Measurements from ENCODE around the gene NDST4.

Gene NDST4

DNA sequence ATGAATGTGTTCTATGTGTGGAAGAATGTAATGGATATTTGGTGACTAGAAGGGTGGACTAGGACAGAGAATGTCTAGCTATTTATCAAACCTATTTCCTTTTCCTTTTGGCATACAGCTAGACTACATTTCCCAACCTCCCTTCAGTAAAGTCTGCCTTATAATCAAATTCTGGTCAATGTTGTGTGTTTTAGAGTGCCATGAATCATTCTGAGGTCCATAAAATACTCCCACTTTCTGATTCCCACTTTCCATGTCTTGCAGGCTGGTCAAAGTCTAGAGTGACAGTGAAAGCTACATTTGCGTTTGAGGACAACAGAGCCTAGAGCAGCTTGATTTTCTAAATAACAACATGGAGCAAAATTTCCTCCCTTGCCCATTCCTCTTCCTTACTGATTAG is 297.7 kb downstream of the NDST4 start:
- no peak for ATAC-seq
- no peak for TF ChIP-seq ESRRG (CRISPR knock-in tag; IDR thresholded peaks at IDR 0.05)
- no peak for TF ChIP-seq TOX (CRISPR knock-in tag; IDR thresholded peaks at IDR 0.05; ENCODE audit: borderline replicate concordance)
- no peak for TF ChIP-seq ZFP30 (CRISPR knock-in tag; IDR thresholded peaks at IDR 0.05)
- no peak for TF ChIP-seq SNAI2 (CRISPR knock-in tag; IDR thresholded peaks at IDR 0.05)
- TF ChIP-seq ARNTL (CRISPR knock-in tag; IDR thresholded peaks at IDR 0.05; ENCODE audit: borderline replicate concordance, low read depth): no peak
- TF ChIP-seq, protein P1, sequence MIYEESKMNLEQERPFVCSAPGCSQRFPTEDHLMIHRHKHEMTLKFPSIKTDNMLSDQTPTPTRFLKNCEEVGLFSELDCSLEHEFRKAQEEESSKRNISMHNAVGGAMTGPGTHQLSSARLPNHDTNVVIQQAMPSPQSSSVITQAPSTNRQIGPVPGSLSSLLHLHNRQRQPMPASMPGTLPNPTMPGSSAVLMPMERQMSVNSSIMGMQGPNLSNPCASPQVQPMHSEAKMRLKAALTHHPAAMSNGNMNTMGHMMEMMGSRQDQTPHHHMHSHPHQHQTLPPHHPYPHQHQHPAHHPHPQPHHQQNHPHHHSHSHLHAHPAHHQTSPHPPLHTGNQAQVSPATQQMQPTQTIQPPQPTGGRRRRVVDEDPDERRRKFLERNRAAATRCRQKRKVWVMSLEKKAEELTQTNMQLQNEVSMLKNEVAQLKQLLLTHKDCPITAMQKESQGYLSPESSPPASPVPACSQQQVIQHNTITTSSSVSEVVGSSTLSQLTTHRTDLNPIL (CRISPR knock-in tag; IDR thresholded peaks at IDR 0.05; ENCODE audit: low read depth): no peak
- TF ChIP-seq ZFP3 (CRISPR knock-in tag; IDR thresholded peaks at IDR 0.05): no peak
- TF ChIP-seq, protein P2, sequence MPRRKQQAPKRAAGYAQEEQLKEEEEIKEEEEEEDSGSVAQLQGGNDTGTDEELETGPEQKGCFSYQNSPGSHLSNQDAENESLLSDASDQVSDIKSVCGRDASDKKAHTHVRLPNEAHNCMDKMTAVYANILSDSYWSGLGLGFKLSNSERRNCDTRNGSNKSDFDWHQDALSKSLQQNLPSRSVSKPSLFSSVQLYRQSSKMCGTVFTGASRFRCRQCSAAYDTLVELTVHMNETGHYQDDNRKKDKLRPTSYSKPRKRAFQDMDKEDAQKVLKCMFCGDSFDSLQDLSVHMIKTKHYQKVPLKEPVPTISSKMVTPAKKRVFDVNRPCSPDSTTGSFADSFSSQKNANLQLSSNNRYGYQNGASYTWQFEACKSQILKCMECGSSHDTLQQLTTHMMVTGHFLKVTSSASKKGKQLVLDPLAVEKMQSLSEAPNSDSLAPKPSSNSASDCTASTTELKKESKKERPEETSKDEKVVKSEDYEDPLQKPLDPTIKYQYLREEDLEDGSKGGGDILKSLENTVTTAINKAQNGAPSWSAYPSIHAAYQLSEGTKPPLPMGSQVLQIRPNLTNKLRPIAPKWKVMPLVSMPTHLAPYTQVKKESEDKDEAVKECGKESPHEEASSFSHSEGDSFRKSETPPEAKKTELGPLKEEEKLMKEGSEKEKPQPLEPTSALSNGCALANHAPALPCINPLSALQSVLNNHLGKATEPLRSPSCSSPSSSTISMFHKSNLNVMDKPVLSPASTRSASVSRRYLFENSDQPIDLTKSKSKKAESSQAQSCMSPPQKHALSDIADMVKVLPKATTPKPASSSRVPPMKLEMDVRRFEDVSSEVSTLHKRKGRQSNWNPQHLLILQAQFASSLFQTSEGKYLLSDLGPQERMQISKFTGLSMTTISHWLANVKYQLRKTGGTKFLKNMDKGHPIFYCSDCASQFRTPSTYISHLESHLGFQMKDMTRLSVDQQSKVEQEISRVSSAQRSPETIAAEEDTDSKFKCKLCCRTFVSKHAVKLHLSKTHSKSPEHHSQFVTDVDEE (CRISPR knock-in tag; IDR thresholded peaks at IDR 0.05): no peak
- no peak for TF ChIP-seq ZNF8 (CRISPR knock-in tag; IDR thresholded peaks at IDR 0.05)

GRCh38 chr4:114813961-114814360 is 299.5 kb downstream of the NDST4 start:
- no peak for TF ChIP-seq GLIS3 (CRISPR knock-in tag; IDR thresholded peaks at IDR 0.05)
- TF ChIP-seq ARNTL (CRISPR knock-in tag; IDR thresholded peaks at IDR 0.05; ENCODE audit: borderline replicate concordance, low read depth): no peak
- TF ChIP-seq, protein P2 (CRISPR knock-in tag; IDR thresholded peaks at IDR 0.05): no peak
- no peak for TF ChIP-seq CSDC2 (CRISPR knock-in tag; IDR thresholded peaks at IDR 0.05)
- TF ChIP-seq ZFP3 (CRISPR knock-in tag; IDR thresholded peaks at IDR 0.05): no peak
- no peak for TF ChIP-seq ZC3H10 (CRISPR knock-in tag; IDR thresholded peaks at IDR 0.05)
- TF ChIP-seq ESRRG (CRISPR knock-in tag; IDR thresholded peaks at IDR 0.05): no peak
- TF ChIP-seq ZNF565 (CRISPR knock-in tag; conservative IDR thresholded peaks at IDR 0.05; ENCODE audit: low read depth): no peak
- no peak for TF ChIP-seq ISL1 (CRISPR knock-in tag; IDR thresholded peaks at IDR 0.05)
- TF ChIP-seq RARB (CRISPR knock-in tag; IDR thresholded peaks at IDR 0.05): no peak
- no peak for TF ChIP-seq PATZ1 (CRISPR knock-in tag; IDR thresholded peaks at IDR 0.05; ENCODE audit: borderline replicate concordance)
- TF ChIP-seq ZFP30 (CRISPR knock-in tag; IDR thresholded peaks at IDR 0.05): no peak
- TF ChIP-seq, protein P3, sequence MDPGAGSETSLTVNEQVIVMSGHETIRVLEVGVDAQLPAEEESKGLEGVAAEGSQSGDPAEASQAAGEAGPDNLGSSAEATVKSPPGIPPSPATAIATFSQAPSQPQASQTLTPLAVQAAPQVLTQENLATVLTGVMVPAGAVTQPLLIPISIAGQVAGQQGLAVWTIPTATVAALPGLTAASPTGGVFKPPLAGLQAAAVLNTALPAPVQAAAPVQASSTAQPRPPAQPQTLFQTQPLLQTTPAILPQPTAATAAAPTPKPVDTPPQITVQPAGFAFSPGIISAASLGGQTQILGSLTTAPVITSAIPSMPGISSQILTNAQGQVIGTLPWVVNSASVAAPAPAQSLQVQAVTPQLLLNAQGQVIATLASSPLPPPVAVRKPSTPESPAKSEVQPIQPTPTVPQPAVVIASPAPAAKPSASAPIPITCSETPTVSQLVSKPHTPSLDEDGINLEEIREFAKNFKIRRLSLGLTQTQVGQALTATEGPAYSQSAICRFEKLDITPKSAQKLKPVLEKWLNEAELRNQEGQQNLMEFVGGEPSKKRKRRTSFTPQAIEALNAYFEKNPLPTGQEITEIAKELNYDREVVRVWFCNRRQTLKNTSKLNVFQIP (CRISPR knock-in tag; IDR thresholded peaks at IDR 0.05; ENCODE audit: borderline replicate concordance, low read depth): no peak
- TF ChIP-seq, protein P4, sequence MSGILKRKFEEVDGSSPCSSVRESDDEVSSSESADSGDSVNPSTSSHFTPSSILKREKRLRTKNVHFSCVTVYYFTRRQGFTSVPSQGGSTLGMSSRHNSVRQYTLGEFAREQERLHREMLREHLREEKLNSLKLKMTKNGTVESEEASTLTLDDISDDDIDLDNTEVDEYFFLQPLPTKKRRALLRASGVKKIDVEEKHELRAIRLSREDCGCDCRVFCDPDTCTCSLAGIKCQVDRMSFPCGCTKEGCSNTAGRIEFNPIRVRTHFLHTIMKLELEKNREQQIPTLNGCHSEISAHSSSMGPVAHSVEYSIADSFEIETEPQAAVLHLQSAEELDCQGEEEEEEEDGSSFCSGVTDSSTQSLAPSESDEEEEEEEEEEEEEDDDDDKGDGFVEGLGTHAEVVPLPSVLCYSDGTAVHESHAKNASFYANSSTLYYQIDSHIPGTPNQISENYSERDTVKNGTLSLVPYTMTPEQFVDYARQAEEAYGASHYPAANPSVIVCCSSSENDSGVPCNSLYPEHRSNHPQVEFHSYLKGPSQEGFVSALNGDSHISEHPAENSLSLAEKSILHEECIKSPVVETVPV (CRISPR knock-in tag; IDR thresholded peaks at IDR 0.05): no peak
- TF ChIP-seq TCF4 (CRISPR knock-in tag; IDR thresholded peaks at IDR 0.05; ENCODE audit: borderline replicate concordance): no peak
- TF ChIP-seq SNAI2 (CRISPR knock-in tag; IDR thresholded peaks at IDR 0.05): no peak
- TF ChIP-seq, protein P1 (CRISPR knock-in tag; IDR thresholded peaks at IDR 0.05; ENCODE audit: low read depth): no peak
- no peak for ATAC-seq

All from SK-N-SH treated with all-trans-retinoic acid at 6 μM for 48 hours (cell line).